Naive B cell (primary cell): ENCODE results near the gene TBC1D14. TPM values are rescaled to one million over a fixed set of nuclear protein-coding genes. Genes with fewer than 3 reads are reported as not detected.
A peak's percentile ranks its signal among the peaks of the same experiment; 100 is the strongest.
"Not testable (repeated sequence)": the region's sequence is repeated elsewhere in the genome, so short reads cannot be mapped to it uniquely, and the experiment has no call there.

Experiments used
- ATAC-seq, 2 donors: fragments of 150-1000 bp; cut with Tn5 transposase; 2 replicates each; pipeline ENCODE4 v1.10.0; 2021; ENCODE audit warnings: low read depth in 2 of 2, mild to moderate bottlenecking in 2 of 2, moderate library complexity in 2 of 2
- DNase-seq: peaks from one replicate; pipeline ENCODE4 v3.0.0; 2022
- H3K27ac Mint-ChIP-seq, 6 donors: one replicate each; pipeline ENCODE4 v1.8.0; 2020 to 2022; ENCODE audit warnings: mild to moderate bottlenecking in 6 of 6, mixed read lengths in 6 of 6, moderate library complexity in 5 of 6, inconsistent platforms in 2 of 6
- H3K27me3 Mint-ChIP-seq, 3 donors: one replicate each; pipeline ENCODE4 v1.8.0; 2021 to 2022; ENCODE audit warnings: mixed read lengths in 3 of 3, mild to moderate bottlenecking in 1 of 3
- H3K36me3 Mint-ChIP-seq, 2 donors: one replicate each; pipeline ENCODE4 v1.8.0; 2020 to 2022; ENCODE audit warnings: mixed read lengths in 2 of 2, inconsistent platforms in 1 of 2, mild to moderate bottlenecking in 1 of 2
- H3K4me1 Mint-ChIP-seq, 3 donors: one replicate each; pipeline ENCODE4 v1.8.0; 2020 to 2022; ENCODE audit warnings: mixed read lengths in 3 of 3, inconsistent platforms in 1 of 3, mild to moderate bottlenecking in 1 of 3, moderate library complexity in 1 of 3
- H3K4me3 Mint-ChIP-seq, 8 donors: one replicate each; pipeline ENCODE4 v1.8.0; 2020 to 2022; ENCODE audit warnings: mild to moderate bottlenecking in 8 of 8, mixed read lengths in 8 of 8, moderate library complexity in 8 of 8, inconsistent platforms in 2 of 8
- H3K9me3 Mint-ChIP-seq, 7 donors: one replicate each; pipeline ENCODE4 v1.8.0; 2020 to 2022; ENCODE audit warnings: mixed read lengths in 7 of 7, mild to moderate bottlenecking in 5 of 7, inconsistent platforms in 2 of 7, moderate library complexity in 1 of 7
- polyA plus RNA-seq, 6 donors: library from polyadenylated mRNA; unstranded; fragments of 300-500 nt; fragmentation: Illumina TruSeq; gene quantifications; one replicate each; pipeline ENCODE4 v1.2.3, GENCODE V29; 2021; ENCODE audit warnings: low read depth in 6 of 6

The TBC1D14 gene
- polyA plus RNA-seq, 6 donors from 2014 or later: 27.3 to 42.4 (median 33.8) TPM

GRCh38 chr4:7078025-7078424 lies 168.4 kb downstream of the TBC1D14 start:
- ATAC-seq (no peak), DNase-seq (no peak)
- H3K27ac Mint-ChIP-seq: peak overlapping the region in 1 of 6 donors; percentile 78
- no peaks in the 10 kb centered on the region for H3K4me1 Mint-ChIP-seq
- peaks cover 0 to 19% (median 6%) of the 10 kb centered on the region in 7 donors for H3K9me3 Mint-ChIP-seq
- H3K36me3 Mint-ChIP-seq: peaks cover 0 to 4% of the 10 kb centered on the region in 2 donors
- no peak overlapping the region for H3K4me3 Mint-ChIP-seq
- peaks cover 20 to 36% (median 30%) of the 10 kb centered on the region in 3 donors for H3K27me3 Mint-ChIP-seq

DNA sequence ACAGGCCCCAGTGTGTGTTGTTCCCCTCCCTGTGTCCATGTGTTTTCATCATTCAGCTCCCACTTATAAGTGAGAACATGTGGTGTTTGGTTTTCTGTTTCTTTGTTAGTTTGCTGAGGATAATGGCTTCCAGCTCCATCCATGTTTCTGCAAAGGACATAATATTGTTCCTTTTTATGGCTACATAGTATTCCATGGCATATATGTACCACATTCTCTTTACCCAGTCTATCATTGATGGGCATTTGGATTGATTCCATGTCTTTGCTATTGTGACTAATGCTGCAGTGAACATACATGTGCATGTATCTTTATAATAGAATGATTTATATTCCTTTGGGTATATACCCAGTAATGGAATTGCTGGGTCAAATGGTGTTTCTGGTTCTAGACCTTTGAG lies 169.9 kb downstream of the TBC1D14 start:
- H3K27ac Mint-ChIP-seq, H3K4me3 Mint-ChIP-seq, H3K36me3 Mint-ChIP-seq, H3K4me1 Mint-ChIP-seq, DNase-seq, ATAC-seq: not testable (repeated sequence)
- Mint-ChIP-seq H3K27me3 (peaks cover 29 to 51% (median 40%) of the 10 kb centered on the region in 3 donors), H3K9me3 (peaks cover 0 to 19% (median 6%) of the 10 kb centered on the region in 7 donors)

DNA sequence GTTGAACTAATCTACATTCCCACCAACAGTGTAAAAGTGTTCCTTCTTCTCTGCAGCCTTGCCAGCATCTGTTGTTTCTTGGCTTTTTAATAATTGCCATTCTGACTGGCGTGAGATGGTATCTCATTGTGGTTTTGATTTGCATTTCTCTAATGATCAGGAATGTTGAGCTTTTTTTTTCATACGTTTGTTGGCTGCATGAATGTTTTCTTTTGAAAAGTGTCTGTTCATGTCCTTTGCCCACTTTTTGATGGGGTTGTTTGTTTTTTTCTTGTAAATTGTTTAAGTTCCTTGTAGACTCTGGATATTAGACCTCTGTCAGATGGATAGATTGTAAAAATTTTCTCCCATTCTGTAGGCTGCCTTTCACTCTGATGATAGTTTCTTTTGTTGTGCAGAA lies 170.3 kb downstream of the TBC1D14 start:
- ATAC-seq, H3K4me3 Mint-ChIP-seq, DNase-seq, H3K36me3 Mint-ChIP-seq, H3K27ac Mint-ChIP-seq, H3K4me1 Mint-ChIP-seq: not testable (repeated sequence)
- H3K27me3 Mint-ChIP-seq: peaks cover 33 to 55% (median 44%) of the 10 kb centered on the region in 3 donors
- peaks cover 0 to 19% (median 6%) of the 10 kb centered on the region in 7 donors for H3K9me3 Mint-ChIP-seq

Other genes starting within 250 kb of the TBC1D14 start
- gene S100P, start 215.9 kb upstream of the TBC1D14 start, polyA plus RNA-seq: 1 to 10 TPM in 1 of 6 donors, not detected in 5; 2.5 TPM
- 10 to 100 TPM; 46.6 to 81.8 (median 71.3) TPM for gene MRFAP1L1, start 200.0 kb upstream of the TBC1D14 start, polyA plus RNA-seq
- gene BLOC1S4, start 193.7 kb upstream of the TBC1D14 start, polyA plus RNA-seq: 10 to 100 TPM; 70.2 to 93.2 (median 79.6) TPM
- gene KIAA0232, start 127.1 kb upstream of the TBC1D14 start, polyA plus RNA-seq: 10 to 100 TPM in 2 of 6 donors, 1 to 10 TPM in 3, not detected in 1; 5.8 to 14.6 (median 8.3) TPM
- 1 to 10 TPM; 4.2 to 6.3 (median 5.1) TPM for gene TADA2B, start 133.5 kb downstream of the TBC1D14 start, polyA plus RNA-seq
- gene GRPEL1, start 158.2 kb downstream of the TBC1D14 start, polyA plus RNA-seq: 10 to 100 TPM; 29.8 to 36.1 (median 32.2) TPM